Activated CD4-positive, alpha-beta T cell treated with anti-CD3 and anti-CD28 coated beads for 48 hours (primary cell): Measurements from ENCODE around the gene CD207.
A peak's percentile ranks its signal among the peaks of the same experiment; 100 is the strongest.

Experiments used
- DNase-seq: peaks from one replicate; pipeline ENCODE4 v3.0.0-alpha.2; 2020

Gene CD207

GRCh38 chr2:70790136-70790828, 45.3 kb downstream of the CD207 start, which contains the start of gene FIGLA:
Gene FIGLA, minus strand, starts transcription at chr2:70790643. Its CDS starts 5 bp downstream, at chr2:70790638.
- DNase-seq = no peak

GRCh38 chr2:70789304-70790135, 46.1 kb downstream of the CD207 start:
- peak; percentile 84 for DNase-seq

GRCh38 chr2:70785137-70785911, 50.3 kb downstream of the CD207 start:
- DNase-seq = peak; percentile 63

- DNase-seq = no peak
Measured at GRCh38 chr2:70784320-70784719, 51.3 kb downstream of the CD207 start.
